Type B pancreatic cell (in vitro differentiated cells): ENCODE data around the gene NPIPB2. TPM values are rescaled to one million over a fixed set of nuclear protein-coding genes. Genes with fewer than 3 reads are reported as not detected.

ENCODE experiments used
- DNase-seq: peaks from one replicate; pipeline ENCODE4 v3.0.0; 2021; ENCODE audit warnings: mixed read lengths; ENCODE audit not compliant: unreplicated experiment; ENCODE audit errors: extremely low spot score
- H3K27ac Mint-ChIP-seq: 2 replicates; pipeline ENCODE4 v1.8.0; 2021; ENCODE audit warnings: mild to moderate bottlenecking, mixed read lengths
- H3K27me3 Mint-ChIP-seq: 2 replicates; pipeline ENCODE4 v1.8.0; 2021; ENCODE audit warnings: mixed read lengths
- H3K36me3 Mint-ChIP-seq: 2 replicates; pipeline ENCODE4 v1.8.0; 2021; ENCODE audit warnings: mixed read lengths
- H3K4me1 Mint-ChIP-seq: one replicate; pipeline ENCODE4 v1.8.0; 2021; ENCODE audit warnings: mixed read lengths; ENCODE audit not compliant: unreplicated experiment
- H3K4me3 Mint-ChIP-seq: 2 replicates; pipeline ENCODE4 v1.8.0; 2021; ENCODE audit warnings: mild to moderate bottlenecking, mixed read lengths
- H3K9me3 Mint-ChIP-seq: 2 replicates; pipeline ENCODE4 v1.8.0; 2021; ENCODE audit warnings: mixed read lengths
- CTCF ChIP-seq: fragments of 200-600 bp; sonication (generic); conservative IDR thresholded peaks from 2 replicates; pipeline ENCODE4 v1.5.0; 2021; ENCODE audit warnings: antibody characterized with exemption, mild to moderate bottlenecking
- total RNA-seq: library from RNA; stranded (reverse); gene quantifications from 2 replicates; pipeline ENCODE4 v1.2.1, GENCODE V29; 2021; ENCODE audit warnings: low replicate concordance

NPIPB2 gene
- total RNA-seq, 1 donor from 2014 or later = 13.4 TPM

DNA sequence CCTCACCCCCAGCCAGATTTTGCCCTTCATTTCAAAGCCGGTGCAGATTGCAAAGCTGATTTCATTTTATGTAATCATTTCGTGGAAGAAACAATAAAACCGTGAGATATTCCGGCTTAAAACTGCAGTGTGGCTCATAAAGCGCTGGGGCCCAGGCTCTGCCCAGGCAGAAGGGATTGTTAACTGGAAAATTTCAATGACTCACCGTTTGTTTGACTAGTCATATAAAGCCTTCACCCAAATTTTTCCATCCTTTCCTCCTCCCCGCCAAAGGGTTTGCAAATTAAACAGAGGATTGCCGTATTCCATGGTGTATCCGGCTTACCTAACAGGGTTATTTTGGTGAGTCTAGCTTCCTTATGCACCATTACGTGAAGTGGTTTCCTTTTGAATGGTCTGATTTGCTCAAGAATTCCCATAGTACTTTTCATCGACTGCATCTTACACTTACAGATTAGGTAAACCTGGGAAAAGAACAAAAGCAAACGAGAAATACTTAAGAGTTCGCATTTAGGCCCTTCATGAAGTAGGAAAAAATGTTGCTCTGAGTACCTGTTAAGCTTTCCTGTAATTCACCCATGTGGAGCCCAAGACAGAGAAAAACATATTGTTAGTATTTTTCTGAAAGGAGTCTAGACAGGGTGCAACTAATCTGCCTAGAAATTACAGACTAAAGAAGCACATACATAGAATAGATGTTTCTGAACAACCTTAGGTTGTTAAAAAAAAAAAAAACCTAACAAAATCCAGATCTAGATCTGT lies 25.1 kb downstream of the NPIPB2 start:
- Mint-ChIP-seq H3K9me3 (no peaks in the 10 kb centered on the region), H3K27ac (peak overlapping the region; percentile 97), H3K4me3 (peak overlapping the region; percentile 95), H3K36me3 (no peaks in the 10 kb centered on the region), H3K27me3 (peaks cover 3% of the 10 kb centered on the region), H3K4me1 (peaks cover 30% of the 10 kb centered on the region)
- DNase-seq = no peak
- no peak for TF ChIP-seq CTCF

GRCh38 chr16:11915644-11916523 lies 26.0 kb downstream of the NPIPB2 start, which contains the start of gene GSPT1:
Gene GSPT1, minus strand, starts transcription at chr16:11915956. Its CDS starts 236 bp downstream, at chr16:11915720.
- peaks cover 31% of the 10 kb centered on the region for H3K4me1 Mint-ChIP-seq

GRCh38 chr16:11915114-11915643 lies 26.7 kb downstream of the NPIPB2 start:
- H3K27me3 Mint-ChIP-seq = peaks cover 3% of the 10 kb centered on the region
- H3K9me3 Mint-ChIP-seq = no peaks in the 10 kb centered on the region
- H3K4me3 Mint-ChIP-seq = peak overlapping the region; percentile 99
- DNase-seq = peak; percentile 72
- H3K4me1 Mint-ChIP-seq = peaks cover 38% of the 10 kb centered on the region
- H3K27ac Mint-ChIP-seq = peak overlapping the region; percentile 96
- TF ChIP-seq CTCF = no peak
- H3K36me3 Mint-ChIP-seq = peaks cover 5% of the 10 kb centered on the region

More at GRCh38 chr16:11915644-11916523, 26.0 kb downstream of the NPIPB2 start, which contains the start of gene GSPT1:
- Mint-ChIP-seq H3K4me3 (peak within 1 kb of the TSS; percentile 99), H3K27ac (peak within 1 kb of the TSS; percentile 97), H3K27me3 (peaks cover 3% of the 10 kb centered on the region), H3K36me3 (no peaks in the 10 kb centered on the region), H3K9me3 (no peaks in the 10 kb centered on the region)
- DNase-seq = peak; percentile 100
- TF ChIP-seq CTCF = peak; percentile 20

DNA sequence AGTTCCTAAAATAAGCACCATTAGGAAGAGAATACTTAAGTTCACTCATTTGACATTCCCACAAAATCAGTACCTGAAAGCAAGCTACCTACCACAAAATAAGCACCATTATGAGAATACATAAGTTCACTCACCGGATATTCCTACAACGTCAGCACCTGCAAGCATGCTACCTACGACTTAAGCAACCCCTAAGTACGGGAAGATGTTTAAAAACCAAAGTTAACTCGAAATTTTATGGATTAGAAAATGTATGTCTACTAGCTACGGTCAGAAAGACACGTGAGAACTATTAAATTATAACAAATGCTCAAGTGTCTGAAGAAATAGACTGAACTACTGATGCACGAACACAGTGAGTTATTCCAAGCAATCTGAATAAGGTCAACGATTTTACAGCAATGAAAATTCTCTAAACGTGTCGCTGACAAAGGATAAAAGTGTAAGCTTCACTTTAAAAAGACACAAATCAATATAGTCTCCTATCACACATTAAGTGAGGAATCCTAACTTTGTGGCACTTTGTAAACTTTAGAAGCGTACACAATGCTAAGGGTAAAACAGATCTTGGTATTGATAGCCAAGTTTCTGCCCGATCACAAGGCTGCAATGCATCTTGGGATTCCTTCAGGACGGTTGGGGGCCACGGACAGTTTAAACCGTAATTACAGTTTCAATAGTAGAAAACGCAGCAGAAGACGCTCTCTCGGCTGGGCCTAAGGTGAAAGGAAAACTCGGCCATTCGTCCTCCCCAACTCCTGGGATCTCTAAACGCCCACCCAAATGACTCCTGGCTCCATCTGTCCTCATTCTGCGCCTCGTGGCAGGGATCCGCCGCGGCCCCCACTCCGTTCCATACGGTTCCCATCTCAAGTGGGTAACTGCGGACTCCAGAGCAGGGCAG lies 27.4 kb downstream of the NPIPB2 start:
- peak overlapping the region; percentile 99 for H3K4me3 Mint-ChIP-seq
- peaks cover 5% of the 10 kb centered on the region for H3K36me3 Mint-ChIP-seq
- peaks cover 3% of the 10 kb centered on the region for H3K27me3 Mint-ChIP-seq
- DNase-seq = no peak
- H3K4me1 Mint-ChIP-seq = peaks cover 40% of the 10 kb centered on the region
- no peaks in the 10 kb centered on the region for H3K9me3 Mint-ChIP-seq
- peak overlapping the region; percentile 96 for H3K27ac Mint-ChIP-seq
- TF ChIP-seq CTCF = no peak
